Neural cell (in vitro differentiated cells): ENCODE data around the gene FAS. TPM values are rescaled to one million over a fixed set of nuclear protein-coding genes. Genes with fewer than 3 reads are reported as not detected.

Source experiments
- H2AFZ ChIP-seq: fragments of 200-600, 300-800 bp; sonication (generic), shearing (Covaris generic); 2 replicates; pipeline ENCODE4 v1.6.0; 2014; ENCODE audit warnings: low read depth, mild to moderate bottlenecking, antibody characterized with exemption, low read length, moderate library complexity
- H3F3A ChIP-seq: fragments of 200-600 bp; shearing (Covaris generic); 2 replicates; pipeline ENCODE4 v1.6.1; 2016; ENCODE audit warnings: mild to moderate bottlenecking, moderate library complexity, mixed read lengths, antibody characterized with exemption, low read length; ENCODE audit not compliant: insufficient read depth, poor library complexity, severe bottlenecking
- H3K27ac ChIP-seq: fragments of 200-600, 300-800 bp; sonication (generic), shearing (Covaris generic); 2 replicates; pipeline ENCODE4 v1.5.1; 2014; ENCODE audit warnings: mild to moderate bottlenecking, low read length, moderate library complexity
- H3K27me3 ChIP-seq: fragments of 300-800, 200-600 bp; sonication (generic), shearing (Covaris generic); 2 replicates; pipeline ENCODE4 v1.6.0; 2014; ENCODE audit warnings: mild to moderate bottlenecking, low read depth, low read length, moderate library complexity; ENCODE audit not compliant: insufficient read depth
- H3K36me3 ChIP-seq: fragments of 300-800, 200-600 bp; sonication (generic), shearing (Covaris generic); 2 replicates; pipeline ENCODE4 v1.5.1; 2014; ENCODE audit warnings: mild to moderate bottlenecking, antibody characterized with exemption, low read length, moderate library complexity; ENCODE audit not compliant: insufficient read depth
- H3K4me2 ChIP-seq: fragments of 300-800, 200-600 bp; sonication (generic), shearing (Covaris generic); 2 replicates; pipeline ENCODE4 v1.6.0; 2014; ENCODE audit warnings: mild to moderate bottlenecking, low read length
- H3K4me3 ChIP-seq: fragments of 300-800, 200-600 bp; sonication (generic), shearing (Covaris generic); 2 replicates; pipeline ENCODE4 v1.5.1; 2014; ENCODE audit warnings: mild to moderate bottlenecking, low read length, moderate library complexity
- H3K79me2 ChIP-seq: fragments of 200-600 bp; shearing (Covaris generic); replicated peaks from 2 replicates; pipeline ENCODE4 v1.6.0; 2014; ENCODE audit warnings: mild to moderate bottlenecking, low read length, moderate library complexity; ENCODE audit not compliant: insufficient read depth
- H3K9ac ChIP-seq: fragments of 300-800, 200-600 bp; sonication (generic), shearing (Covaris generic); 2 replicates; pipeline ENCODE4 v1.6.1; 2016; ENCODE audit warnings: mild to moderate bottlenecking, low read length, mixed read lengths
- H3K9me2 ChIP-seq: fragments of 200-600 bp; shearing (Covaris generic); 2 replicates; pipeline ENCODE4 v1.6.1; 2016; ENCODE audit warnings: mild to moderate bottlenecking, low read length, mixed read lengths; ENCODE audit not compliant: insufficient read depth
- H3K9me3 ChIP-seq: fragments of 200-600, 300-800 bp; sonication (generic), shearing (Covaris generic); 2 replicates; pipeline ENCODE4 v1.6.1; 2016; ENCODE audit warnings: mild to moderate bottlenecking, mixed run types, low read length, moderate library complexity, mixed read lengths
- H4K20me1 ChIP-seq: fragments of 200-600 bp; shearing (Covaris generic); 2 replicates; pipeline ENCODE4 v1.6.1; 2016; ENCODE audit warnings: mild to moderate bottlenecking, mixed run types; ENCODE audit not compliant: insufficient read depth
- EP300 ChIP-seq: fragments of 450-650 bp; conservative IDR thresholded peaks from 2 replicates; pipeline ENCODE4 v1.6.1; 2014; ENCODE audit warnings: antibody characterized with exemption, mild to moderate bottlenecking, moderate library complexity; ENCODE audit not compliant: poor library complexity, severe bottlenecking
- EZH2 ChIP-seq: fragments of 200-600, 300-800 bp; shearing (Covaris generic), sonication (generic); IDR thresholded peaks from 2 replicates; pipeline ENCODE4 v1.6.1; 2014; ENCODE audit warnings: antibody characterized with exemption, low read length, borderline replicate concordance, mild to moderate bottlenecking; ENCODE audit not compliant: insufficient read depth, poor library complexity, severe bottlenecking
- MXI1 ChIP-seq: fragments of 450-650 bp; conservative IDR thresholded peaks from 2 replicates; pipeline ENCODE4 v1.6.1; 2014; ENCODE audit warnings: antibody characterized with exemption, mild to moderate bottlenecking; ENCODE audit not compliant: poor library complexity, severe bottlenecking
- POLR2AphosphoS5 ChIP-seq: IDR thresholded peaks from 2 replicates; pipeline ENCODE4 v1.6.1; 2012
- RAD21 ChIP-seq: fragments of 450-650 bp; conservative IDR thresholded peaks from 2 replicates; pipeline ENCODE4 v1.6.1; 2014; ENCODE audit warnings: antibody characterized with exemption, mild to moderate bottlenecking, moderate library complexity
- SMC3 ChIP-seq: fragments of 450-650 bp; conservative IDR thresholded peaks from 2 replicates; pipeline ENCODE4 v1.6.1; 2014; ENCODE audit warnings: antibody characterized with exemption, mild to moderate bottlenecking, moderate library complexity; ENCODE audit not compliant: poor library complexity
- TAF1 ChIP-seq: IDR thresholded peaks from 2 replicates; pipeline ENCODE4 v1.6.1; 2012; ENCODE audit warnings: low read depth
- polyA minus RNA-seq: library from RNA; depleted of rRNA, polyadenylated mRNA; stranded (reverse); fragments of >200 nt; gene quantifications from 2 replicates; pipeline ENCODE4 v1.2.3, GENCODE V29; 2014
- polyA plus RNA-seq: library from polyadenylated mRNA; depleted of rRNA; stranded (reverse); fragments of >200 nt; gene quantifications from 2 replicates; pipeline ENCODE4 v1.2.3, GENCODE V29; 2014
- TF ChIP-seq, protein P1 (sequence below): IDR thresholded peaks from 2 replicates; pipeline ENCODE4 v1.6.1; 2012; ENCODE audit warnings: borderline replicate concordance
- TF ChIP-seq, protein P2 (sequence below): fragments of 450-650 bp; IDR thresholded peaks from 2 replicates; pipeline ENCODE4 v1.5.1; 2014; ENCODE audit warnings: antibody characterized with exemption, mild to moderate bottlenecking, moderate library complexity; ENCODE audit not compliant: poor library complexity, severe bottlenecking

The FAS gene
- 1.2 and 2.5 TPM in 2 replicates for polyA plus RNA-seq
- 1.6 and 3.7 TPM in 2 replicates for polyA minus RNA-seq

DNA sequence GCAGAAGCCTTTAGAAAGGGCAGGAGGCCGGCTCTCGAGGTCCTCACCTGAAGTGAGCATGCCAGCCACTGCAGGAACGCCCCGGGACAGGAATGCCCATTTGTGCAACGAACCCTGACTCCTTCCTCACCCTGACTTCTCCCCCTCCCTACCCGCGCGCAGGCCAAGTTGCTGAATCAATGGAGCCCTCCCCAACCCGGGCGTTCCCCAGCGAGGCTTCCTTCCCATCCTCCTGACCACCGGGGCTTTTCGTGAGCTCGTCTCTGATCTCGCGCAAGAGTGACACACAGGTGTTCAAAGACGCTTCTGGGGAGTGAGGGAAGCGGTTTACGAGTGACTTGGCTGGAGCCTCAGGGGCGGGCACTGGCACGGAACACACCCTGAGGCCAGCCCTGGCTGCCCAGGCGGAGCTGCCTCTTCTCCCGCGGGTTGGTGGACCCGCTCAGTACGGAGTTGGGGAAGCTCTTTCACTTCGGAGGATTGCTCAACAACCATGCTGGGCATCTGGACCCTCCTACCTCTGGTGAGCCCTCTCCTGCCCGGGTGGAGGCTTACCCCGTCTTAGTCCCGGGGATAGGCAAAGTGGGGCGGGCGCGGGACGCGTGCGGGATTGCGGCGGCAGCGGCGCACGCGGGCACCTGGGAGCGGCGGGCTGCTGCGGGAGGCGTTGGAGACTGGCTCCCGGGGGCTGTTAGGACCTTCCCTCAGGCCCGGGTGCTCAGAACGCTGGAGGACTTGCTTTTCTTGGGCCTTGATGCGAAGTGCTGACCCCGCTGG lies at the start of gene FAS:
FAS (plus strand) TSS at position 415 of the 777 bp plus-strand sequence; CDS start at position 494, 79 bp downstream.
- H3K27ac ChIP-seq, result no peak within 1 kb of the TSS
- TF ChIP-seq SMC3 (no peak), MXI1 (peak; percentile 43)
- H3K27me3 ChIP-seq, result peaks cover 27% of the 10 kb centered on the region
- no peaks in the 10 kb centered on the region for H3K9me2 ChIP-seq
- H3K4me2 ChIP-seq, result peak within 1 kb of the TSS; percentile 79
- H3F3A ChIP-seq, result no peaks in the 10 kb centered on the region
- no peaks in the 10 kb centered on the region for H4K20me1 ChIP-seq
- peak within 1 kb of the TSS; percentile 77 for H3K4me3 ChIP-seq
- no peaks in the 10 kb centered on the region for H3K36me3 ChIP-seq
- H3K9me3 ChIP-seq, result no peaks in the 10 kb centered on the region
- H3K79me2 ChIP-seq, result no peaks in the 10 kb centered on the region
- H3K9ac ChIP-seq, result peak within 1 kb of the TSS; percentile 30
- H2AFZ ChIP-seq, result peak within 1 kb of the TSS; percentile 14

DNA sequence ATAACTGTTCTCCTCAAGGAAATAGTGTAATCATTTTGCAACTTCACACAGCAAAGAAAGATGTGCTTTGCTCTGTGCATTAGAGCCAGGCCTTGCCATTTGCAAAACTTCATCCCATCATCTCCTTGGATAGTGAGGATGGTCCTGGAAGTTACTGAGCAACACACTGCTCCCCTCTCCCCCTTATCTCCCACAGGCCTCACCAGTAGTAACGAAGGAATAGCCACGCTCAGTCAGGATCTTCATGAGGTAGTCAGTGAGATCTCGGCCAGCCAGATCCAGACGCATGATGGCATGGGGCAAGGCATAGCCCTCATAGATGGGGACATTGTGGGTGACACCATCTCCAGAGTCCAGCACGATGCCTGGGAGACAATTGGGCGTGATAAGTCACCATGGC lies 49.6 kb upstream of the FAS start:
- no peaks in the 10 kb centered on the region for H3F3A ChIP-seq
- H3K9ac ChIP-seq, result no peak overlapping the region
- H3K27me3 ChIP-seq, result no peaks in the 10 kb centered on the region
- no peak overlapping the region for H3K4me2 ChIP-seq
- H3K36me3 ChIP-seq, result no peaks in the 10 kb centered on the region
- no peak overlapping the region for H2AFZ ChIP-seq
- TF ChIP-seq POLR2AphosphoS5 (no peak), EP300 (no peak), MXI1 (no peak), SMC3 (no peak), RAD21 (no peak)
- TF ChIP-seq, protein P1, sequence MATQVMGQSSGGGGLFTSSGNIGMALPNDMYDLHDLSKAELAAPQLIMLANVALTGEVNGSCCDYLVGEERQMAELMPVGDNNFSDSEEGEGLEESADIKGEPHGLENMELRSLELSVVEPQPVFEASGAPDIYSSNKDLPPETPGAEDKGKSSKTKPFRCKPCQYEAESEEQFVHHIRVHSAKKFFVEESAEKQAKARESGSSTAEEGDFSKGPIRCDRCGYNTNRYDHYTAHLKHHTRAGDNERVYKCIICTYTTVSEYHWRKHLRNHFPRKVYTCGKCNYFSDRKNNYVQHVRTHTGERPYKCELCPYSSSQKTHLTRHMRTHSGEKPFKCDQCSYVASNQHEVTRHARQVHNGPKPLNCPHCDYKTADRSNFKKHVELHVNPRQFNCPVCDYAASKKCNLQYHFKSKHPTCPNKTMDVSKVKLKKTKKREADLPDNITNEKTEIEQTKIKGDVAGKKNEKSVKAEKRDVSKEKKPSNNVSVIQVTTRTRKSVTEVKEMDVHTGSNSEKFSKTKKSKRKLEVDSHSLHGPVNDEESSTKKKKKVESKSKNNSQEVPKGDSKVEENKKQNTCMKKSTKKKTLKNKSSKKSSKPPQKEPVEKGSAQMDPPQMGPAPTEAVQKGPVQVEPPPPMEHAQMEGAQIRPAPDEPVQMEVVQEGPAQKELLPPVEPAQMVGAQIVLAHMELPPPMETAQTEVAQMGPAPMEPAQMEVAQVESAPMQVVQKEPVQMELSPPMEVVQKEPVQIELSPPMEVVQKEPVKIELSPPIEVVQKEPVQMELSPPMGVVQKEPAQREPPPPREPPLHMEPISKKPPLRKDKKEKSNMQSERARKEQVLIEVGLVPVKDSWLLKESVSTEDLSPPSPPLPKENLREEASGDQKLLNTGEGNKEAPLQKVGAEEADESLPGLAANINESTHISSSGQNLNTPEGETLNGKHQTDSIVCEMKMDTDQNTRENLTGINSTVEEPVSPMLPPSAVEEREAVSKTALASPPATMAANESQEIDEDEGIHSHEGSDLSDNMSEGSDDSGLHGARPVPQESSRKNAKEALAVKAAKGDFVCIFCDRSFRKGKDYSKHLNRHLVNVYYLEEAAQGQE, result no peak
- TF ChIP-seq, protein P2, sequence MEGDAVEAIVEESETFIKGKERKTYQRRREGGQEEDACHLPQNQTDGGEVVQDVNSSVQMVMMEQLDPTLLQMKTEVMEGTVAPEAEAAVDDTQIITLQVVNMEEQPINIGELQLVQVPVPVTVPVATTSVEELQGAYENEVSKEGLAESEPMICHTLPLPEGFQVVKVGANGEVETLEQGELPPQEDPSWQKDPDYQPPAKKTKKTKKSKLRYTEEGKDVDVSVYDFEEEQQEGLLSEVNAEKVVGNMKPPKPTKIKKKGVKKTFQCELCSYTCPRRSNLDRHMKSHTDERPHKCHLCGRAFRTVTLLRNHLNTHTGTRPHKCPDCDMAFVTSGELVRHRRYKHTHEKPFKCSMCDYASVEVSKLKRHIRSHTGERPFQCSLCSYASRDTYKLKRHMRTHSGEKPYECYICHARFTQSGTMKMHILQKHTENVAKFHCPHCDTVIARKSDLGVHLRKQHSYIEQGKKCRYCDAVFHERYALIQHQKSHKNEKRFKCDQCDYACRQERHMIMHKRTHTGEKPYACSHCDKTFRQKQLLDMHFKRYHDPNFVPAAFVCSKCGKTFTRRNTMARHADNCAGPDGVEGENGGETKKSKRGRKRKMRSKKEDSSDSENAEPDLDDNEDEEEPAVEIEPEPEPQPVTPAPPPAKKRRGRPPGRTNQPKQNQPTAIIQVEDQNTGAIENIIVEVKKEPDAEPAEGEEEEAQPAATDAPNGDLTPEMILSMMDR, result no peak
- no peaks in the 10 kb centered on the region for H3K79me2 ChIP-seq
- no peak overlapping the region for H3K27ac ChIP-seq
- H3K9me2 ChIP-seq, result no peaks in the 10 kb centered on the region
- no peak overlapping the region for H3K4me3 ChIP-seq
- no peaks in the 10 kb centered on the region for H3K9me3 ChIP-seq
- no peaks in the 10 kb centered on the region for H4K20me1 ChIP-seq

DNA sequence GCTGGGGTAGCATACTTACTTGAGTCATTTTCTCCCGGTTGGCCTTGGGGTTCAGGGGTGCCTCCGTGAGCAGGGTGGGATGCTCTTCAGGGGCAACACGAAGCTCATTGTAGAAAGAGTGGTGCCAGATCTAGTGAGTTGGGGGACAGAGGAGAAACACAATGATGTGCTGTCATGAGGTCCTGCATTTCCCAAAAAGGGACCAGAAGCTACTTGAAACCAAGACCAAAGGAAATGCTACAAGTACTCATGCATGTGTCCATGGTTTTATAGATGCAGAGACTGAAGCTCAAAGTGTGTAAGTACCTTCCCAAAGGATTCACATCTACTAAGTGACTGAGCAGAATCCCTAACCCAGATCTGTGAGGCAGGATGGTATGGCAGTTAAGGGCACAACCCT lies 46.8 kb upstream of the FAS start:
- no peak overlapping the region for H3K9ac ChIP-seq
- H3F3A ChIP-seq, result no peaks in the 10 kb centered on the region
- no peaks in the 10 kb centered on the region for H3K27me3 ChIP-seq
- H3K4me2 ChIP-seq, result no peak overlapping the region
- TF ChIP-seq, protein P1, result no peak
- TF ChIP-seq MXI1 (no peak), EZH2 (no peak), RAD21 (no peak), POLR2AphosphoS5 (no peak), SMC3 (no peak), EP300 (no peak), TAF1 (no peak)
- TF ChIP-seq, protein P2, result no peak
- no peak overlapping the region for H2AFZ ChIP-seq
- H3K79me2 ChIP-seq, result no peaks in the 10 kb centered on the region
- no peaks in the 10 kb centered on the region for H3K36me3 ChIP-seq
- no peaks in the 10 kb centered on the region for H4K20me1 ChIP-seq
- H3K27ac ChIP-seq, result no peak overlapping the region
- H3K9me3 ChIP-seq, result no peaks in the 10 kb centered on the region
- H3K4me3 ChIP-seq, result no peak overlapping the region
- no peaks in the 10 kb centered on the region for H3K9me2 ChIP-seq
